ENCODE data around the gene MRFAP1L1. TPM values are rescaled to one million over a fixed set of nuclear protein-coding genes. Genes with fewer than 3 reads are reported as not detected.

MRFAP1L1 gene
- total and polyA plus RNA-seq, 2 donors (not counting 1 experiment from before 2014, with no cell fraction given): 12.5 to 57.2 TPM

DNA sequence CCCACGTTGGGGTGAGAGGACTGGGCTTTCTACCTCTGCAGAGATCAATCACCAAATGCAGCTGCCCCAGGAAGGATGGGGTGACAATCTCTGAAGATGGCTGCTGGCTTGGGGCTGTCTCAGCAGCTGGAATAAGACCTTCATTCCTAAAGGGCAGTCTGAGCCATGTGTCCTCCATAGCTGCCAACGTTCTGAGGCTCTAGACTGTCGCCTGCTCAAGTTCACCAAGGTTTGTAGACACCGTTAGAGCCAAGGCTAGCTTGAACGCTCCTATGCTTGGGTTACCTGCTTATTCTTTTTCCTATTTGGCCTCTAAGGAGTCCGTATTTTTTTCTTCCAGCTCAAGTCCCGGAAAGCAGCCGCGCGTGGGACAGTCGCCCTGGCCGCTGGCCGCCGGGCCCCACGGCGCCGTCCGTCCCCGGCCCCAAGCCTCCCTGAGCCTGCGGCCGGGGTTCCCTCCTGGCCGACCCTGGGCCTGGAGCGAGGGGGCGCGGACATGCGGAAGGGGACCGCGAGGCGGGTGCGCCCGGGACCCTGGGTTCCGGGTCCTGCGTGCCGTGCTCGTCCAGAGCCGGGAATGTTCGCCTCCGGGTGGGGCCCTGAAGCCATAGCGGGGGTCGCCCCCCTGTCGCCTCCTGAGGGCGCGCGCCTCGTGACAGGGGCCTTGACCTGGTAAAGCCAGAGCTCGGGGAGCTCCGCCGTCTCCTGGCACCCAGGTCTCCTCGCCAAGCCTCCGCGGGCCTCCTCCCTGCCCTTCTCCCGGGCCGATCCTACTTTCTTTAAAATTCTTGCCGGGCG is 45.9 kb downstream of the MRFAP1L1 start:
- peak overlapping the region; percentile 27 for H2AFZ ChIP-seq (ENCODE audit: insufficient read depth, low read depth, low read length, poor library complexity, severe bottlenecking)
- peaks cover 0 to 48% (median 25%) of the 10 kb centered on the region in 4 experiments for H3K27me3 ChIP-seq (replicated peaks in 1 of 4; ENCODE audit: control extremely low read depth in 1 of 4, control insufficient read depth in 3 of 4, insufficient read depth in 4 of 4, low read length in 3 of 4)
- TF ChIP-seq, protein P1, sequence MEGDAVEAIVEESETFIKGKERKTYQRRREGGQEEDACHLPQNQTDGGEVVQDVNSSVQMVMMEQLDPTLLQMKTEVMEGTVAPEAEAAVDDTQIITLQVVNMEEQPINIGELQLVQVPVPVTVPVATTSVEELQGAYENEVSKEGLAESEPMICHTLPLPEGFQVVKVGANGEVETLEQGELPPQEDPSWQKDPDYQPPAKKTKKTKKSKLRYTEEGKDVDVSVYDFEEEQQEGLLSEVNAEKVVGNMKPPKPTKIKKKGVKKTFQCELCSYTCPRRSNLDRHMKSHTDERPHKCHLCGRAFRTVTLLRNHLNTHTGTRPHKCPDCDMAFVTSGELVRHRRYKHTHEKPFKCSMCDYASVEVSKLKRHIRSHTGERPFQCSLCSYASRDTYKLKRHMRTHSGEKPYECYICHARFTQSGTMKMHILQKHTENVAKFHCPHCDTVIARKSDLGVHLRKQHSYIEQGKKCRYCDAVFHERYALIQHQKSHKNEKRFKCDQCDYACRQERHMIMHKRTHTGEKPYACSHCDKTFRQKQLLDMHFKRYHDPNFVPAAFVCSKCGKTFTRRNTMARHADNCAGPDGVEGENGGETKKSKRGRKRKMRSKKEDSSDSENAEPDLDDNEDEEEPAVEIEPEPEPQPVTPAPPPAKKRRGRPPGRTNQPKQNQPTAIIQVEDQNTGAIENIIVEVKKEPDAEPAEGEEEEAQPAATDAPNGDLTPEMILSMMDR (IDR thresholded peaks at IDR 0.05): no peak
- no peak for TF ChIP-seq EZH2 (IDR thresholded peaks at IDR 0.05; ENCODE audit: borderline replicate concordance, insufficient read depth, low read depth, low read length, poor library complexity, severe bottlenecking)
- peaks cover 27% of the 10 kb centered on the region for H3K27me3 Mint-ChIP-seq
- H3K27ac ChIP-seq (ENCODE audit: low read length in 2 of 2): no peak overlapping the region
- CTCF ChIA-PET: interaction anchor here (0.6 to 1.3 kb wide), 3 partner anchors 11 to 210 kb away, joined by 4 to 5 read pairs (median 4); no protein-coding TSS in a partner anchor
- peak overlapping the region; percentile 59 for H3K4me2 ChIP-seq (replicated peaks; ENCODE audit: low read depth, low read length, poor library complexity, severe bottlenecking)
- H4K20me1 ChIP-seq (ENCODE audit: control insufficient read depth, insufficient read depth, low read length, poor library complexity, severe bottlenecking): no peaks in the 10 kb centered on the region
- H3K9me3 ChIP-seq (ENCODE audit: control extremely low read depth in 1 of 3, control insufficient read depth in 2 of 3, insufficient read depth in 1 of 3, low read length in 2 of 3): peaks cover 0 to 15% (median 0%) of the 10 kb centered on the region in 3 donors
- no peak overlapping the region for H3K27ac Mint-ChIP-seq
- peaks cover 17 to 20% of the 10 kb centered on the region in 2 donors for H3K4me1 ChIP-seq (ENCODE audit: control insufficient read depth in 2 of 2, insufficient read depth in 2 of 2, low read length in 2 of 2)
- H3K36me3 ChIP-seq (replicated peaks in 1 of 2; ENCODE audit: control extremely low read depth in 1 of 2, control insufficient read depth in 1 of 2, extremely low read depth in 1 of 2, insufficient read depth in 2 of 2, low read length in 1 of 2): no peaks in the 10 kb centered on the region
- 24% methylated on average over 55 of the region's 55 CpGs for WGBS (ENCODE audit: insufficient coverage)
- H3K4me3 Mint-ChIP-seq: no peak overlapping the region
- no peaks in the 10 kb centered on the region for H3K79me2 ChIP-seq (ENCODE audit: control insufficient read depth, insufficient read depth, low read length)
- DNase-seq: no peak
- POLR2A ChIA-PET: no interaction called here
- intact Hi-C loops (cut with micrococcal nuclease): no loop called here
- no peaks in the 10 kb centered on the region for H3K9me3 Mint-ChIP-seq (ENCODE audit: insufficient read depth)
- no peak for ATAC-seq (ENCODE audit: low read depth)
- peak overlapping the region in 2 of 5 experiments; percentile 27 to 30 for H3K4me3 ChIP-seq (ENCODE audit: control extremely low read depth in 1 of 5, extremely low read depth in 1 of 5, insufficient read depth in 1 of 5, low read depth in 2 of 5, low read length in 4 of 5)
- H3K4me1 Mint-ChIP-seq: peaks cover under 1% of the 10 kb centered on the region
- peak overlapping the region; percentile 21 for H3K9ac ChIP-seq (ENCODE audit: low read length)

DNA sequence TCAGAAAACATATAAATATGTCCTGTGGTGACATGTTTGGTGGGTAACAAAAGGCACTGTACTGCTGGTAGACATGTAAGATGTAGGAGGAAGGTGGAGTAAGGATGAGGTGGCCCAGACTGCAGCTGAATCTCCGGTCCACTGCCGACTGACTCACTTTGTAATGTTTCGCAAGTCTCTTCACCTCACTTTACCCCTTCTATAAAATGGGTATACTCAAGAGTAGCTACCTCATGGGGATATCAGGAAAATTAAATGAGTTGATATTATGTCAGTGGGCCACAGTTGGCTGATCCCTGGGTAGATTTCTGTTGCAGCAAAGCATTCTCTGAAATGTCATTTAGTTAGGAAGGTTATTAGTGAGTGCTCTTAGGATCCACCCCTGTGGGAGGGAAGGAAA is 47.1 kb downstream of the MRFAP1L1 start:
- no CpG with 5 or more reads among the region's 3 CpGs for WGBS (ENCODE audit: insufficient coverage)
- intact Hi-C loops (cut with micrococcal nuclease): no loop called here
- peaks cover 31% of the 10 kb centered on the region for H3K27me3 Mint-ChIP-seq

More for the DNA sequence above, 47.1 kb downstream of the MRFAP1L1 start:
- Mint-ChIP-seq H3K4me3 (no peak overlapping the region), H3K27ac (no peak overlapping the region), H3K9me3 (ENCODE audit: insufficient read depth) (no peaks in the 10 kb centered on the region), H3K4me1 (peaks cover 2% of the 10 kb centered on the region)
- no peak overlapping the region for H3K9ac ChIP-seq (ENCODE audit: low read length)
- ChIA-PET POLR2A (no interaction called here), CTCF (interaction anchor here (1.3 kb wide), 2 partner anchors 12 to 211 kb away, joined by 4 to 5 read pairs; no protein-coding TSS in a partner anchor)
- peaks cover 21 to 25% of the 10 kb centered on the region in 2 donors for H3K4me1 ChIP-seq (ENCODE audit: control insufficient read depth in 2 of 2, insufficient read depth in 2 of 2, low read length in 2 of 2)
- no peaks in the 10 kb centered on the region for H4K20me1 ChIP-seq (ENCODE audit: control insufficient read depth, insufficient read depth, low read length, poor library complexity, severe bottlenecking)
- H2AFZ ChIP-seq (ENCODE audit: insufficient read depth, low read depth, low read length, poor library complexity, severe bottlenecking): no peak overlapping the region
- DNase-seq: no peak
- no peak for TF ChIP-seq EZH2 (IDR thresholded peaks at IDR 0.05; ENCODE audit: borderline replicate concordance, insufficient read depth, low read depth, low read length, poor library complexity, severe bottlenecking)
- TF ChIP-seq, protein P1 (IDR thresholded peaks at IDR 0.05): no peak
- H3K4me2 ChIP-seq (replicated peaks; ENCODE audit: low read depth, low read length, poor library complexity, severe bottlenecking): no peak overlapping the region
- H3K79me2 ChIP-seq (ENCODE audit: control insufficient read depth, insufficient read depth, low read length): no peaks in the 10 kb centered on the region
- H3K27me3 ChIP-seq (replicated peaks in 1 of 4; ENCODE audit: control extremely low read depth in 1 of 4, control insufficient read depth in 3 of 4, insufficient read depth in 4 of 4, low read length in 3 of 4): peaks cover 0 to 55% (median 27%) of the 10 kb centered on the region in 4 experiments
- no peak overlapping the region for H3K27ac ChIP-seq (ENCODE audit: low read length in 2 of 2)
- H3K9me3 ChIP-seq (ENCODE audit: control extremely low read depth in 1 of 3, control insufficient read depth in 2 of 3, insufficient read depth in 1 of 3, low read length in 2 of 3): peaks cover 0 to 20% (median 0%) of the 10 kb centered on the region in 3 donors
- ATAC-seq (ENCODE audit: low read depth): no peak
- no peak overlapping the region for H3K4me3 ChIP-seq (ENCODE audit: control extremely low read depth in 1 of 5, extremely low read depth in 1 of 5, insufficient read depth in 1 of 5, low read depth in 2 of 5, low read length in 4 of 5)
- no peaks in the 10 kb centered on the region for H3K36me3 ChIP-seq (replicated peaks in 1 of 2; ENCODE audit: control extremely low read depth in 1 of 2, control insufficient read depth in 1 of 2, extremely low read depth in 1 of 2, insufficient read depth in 2 of 2, low read length in 1 of 2)
